Fibroblast of skin of right biceps (primary cell): ENCODE data around the gene SAT1.
A peak's percentile ranks its signal among the peaks of the same experiment; 100 is the strongest.

Experiments used
- DNase-seq: peaks from one replicate; pipeline ENCODE4 v3.0.0-alpha.2; 2013

Gene SAT1

GRCh38 chrX:23779025-23779424 is 3.9 kb upstream of the SAT1 start:
- peak; percentile 85 for DNase-seq

DNA sequence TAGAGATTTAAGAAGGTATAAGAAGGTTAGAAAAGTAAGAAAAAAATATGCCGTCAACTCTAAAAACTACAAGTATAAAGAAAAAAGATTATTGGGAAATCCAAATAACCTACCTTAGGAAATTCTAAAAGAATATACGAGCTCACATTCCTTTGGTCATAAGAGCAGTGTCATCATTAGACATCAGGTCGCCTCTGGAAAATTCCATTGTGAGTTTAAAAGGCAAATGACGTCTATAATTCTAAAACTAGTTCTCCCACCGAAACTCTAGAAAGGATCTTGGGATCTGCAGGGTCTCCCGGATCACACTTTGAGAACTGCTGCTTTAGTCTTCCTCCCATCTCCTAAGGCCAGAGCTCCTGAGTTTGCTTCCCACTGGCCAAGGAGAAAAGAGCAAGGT is 518 bp upstream of the SAT1 start:
- peak; percentile 12 for DNase-seq

GRCh38 chrX:23783589-23784469 is 856 bp downstream of the SAT1 start:
- DNase-seq, result no peak

DNA sequence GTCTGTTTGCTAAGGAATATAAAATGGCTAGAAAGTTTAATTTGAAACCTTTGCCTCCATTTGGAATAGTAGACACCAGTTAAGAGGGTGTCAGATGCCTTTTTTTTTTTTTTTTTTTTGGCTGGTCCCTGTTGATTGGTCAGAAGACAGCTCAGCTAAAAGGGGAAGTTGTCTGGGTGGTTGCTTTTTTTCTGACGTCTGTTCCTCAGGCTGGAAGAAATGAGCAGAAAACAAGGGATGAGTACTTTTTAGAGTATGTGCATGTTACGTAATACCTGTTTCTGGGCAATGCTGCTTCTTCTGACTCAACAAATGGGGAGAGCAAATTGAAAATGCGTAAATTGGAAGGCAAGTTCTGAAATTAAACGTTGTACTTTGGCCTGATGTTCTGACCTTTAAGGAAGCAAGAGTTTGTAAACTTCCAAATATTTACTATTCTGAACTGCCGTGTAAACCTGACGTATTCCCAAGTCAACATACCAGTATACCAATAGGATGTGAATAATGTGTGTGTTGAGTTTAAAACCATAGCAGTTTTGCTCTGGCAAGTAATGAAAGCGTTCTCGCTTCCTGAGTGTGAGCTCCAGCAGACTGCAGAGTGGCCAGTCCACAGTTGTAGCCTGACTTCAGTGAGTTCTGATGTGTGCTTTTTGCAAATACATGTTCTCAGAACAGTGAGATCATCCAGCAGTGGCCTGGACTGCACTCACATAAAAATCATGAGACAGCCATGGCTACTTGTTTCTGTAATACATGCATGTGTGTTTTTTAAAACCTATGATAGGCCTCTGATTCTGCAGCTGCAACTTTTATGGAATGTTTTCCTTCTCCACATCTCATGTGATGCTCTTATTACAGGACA is 1.7 kb downstream of the SAT1 start:
- peak; percentile 80 for DNase-seq

- DNase-seq, result no peak
Observed at GRCh38 chrX:23785580-23785979, 2.6 kb downstream of the SAT1 start.

DNA sequence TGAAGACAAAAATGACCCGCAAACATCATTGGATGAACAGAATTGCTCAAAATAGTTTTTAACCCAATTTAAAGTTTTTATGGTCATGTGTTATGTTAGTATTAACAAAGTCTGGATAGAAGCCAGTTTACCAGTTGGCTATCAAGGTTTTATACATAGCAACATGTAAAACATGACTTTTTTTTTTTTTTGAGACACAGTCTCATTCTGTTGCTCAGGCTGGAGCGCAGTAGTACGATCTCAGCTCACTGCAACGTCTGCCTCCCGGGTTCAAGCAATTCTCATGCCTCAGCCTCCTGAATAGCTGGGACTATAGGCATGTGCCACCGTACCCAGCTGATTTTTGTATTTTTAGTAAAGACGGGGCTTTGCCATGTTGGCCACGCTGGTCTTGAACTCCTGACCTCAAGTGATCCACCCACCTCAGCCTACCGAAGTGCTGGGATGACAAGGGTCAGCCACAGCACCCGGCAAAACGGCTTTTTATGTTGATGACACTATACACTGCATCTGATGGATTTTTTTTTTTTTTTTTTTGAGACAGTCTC is 3.4 kb downstream of the SAT1 start:
- DNase-seq, result no peak

- no peak for DNase-seq
Observed at GRCh38 chrX:23787745-23788118, 4.8 kb downstream of the SAT1 start.

DNA sequence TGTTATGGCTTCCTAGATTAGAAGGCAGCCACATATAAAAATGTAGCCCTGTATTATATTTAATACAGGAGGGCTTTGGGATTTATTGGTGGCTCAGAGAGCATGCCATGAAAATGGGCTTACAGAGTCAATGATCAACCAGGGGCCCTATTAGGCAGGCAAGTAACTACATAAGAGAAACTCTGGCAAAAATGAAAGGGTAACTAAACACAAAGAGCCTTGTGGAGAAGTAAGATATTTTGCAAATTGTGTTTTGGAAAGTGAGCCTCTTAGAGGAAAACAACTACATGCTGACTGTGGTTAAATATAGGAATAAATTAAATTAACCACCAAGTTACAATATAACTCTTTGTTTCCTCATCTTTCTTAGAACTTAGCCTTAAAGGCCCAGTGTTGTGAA is 5.5 kb downstream of the SAT1 start:
- DNase-seq, result no peak

DNA sequence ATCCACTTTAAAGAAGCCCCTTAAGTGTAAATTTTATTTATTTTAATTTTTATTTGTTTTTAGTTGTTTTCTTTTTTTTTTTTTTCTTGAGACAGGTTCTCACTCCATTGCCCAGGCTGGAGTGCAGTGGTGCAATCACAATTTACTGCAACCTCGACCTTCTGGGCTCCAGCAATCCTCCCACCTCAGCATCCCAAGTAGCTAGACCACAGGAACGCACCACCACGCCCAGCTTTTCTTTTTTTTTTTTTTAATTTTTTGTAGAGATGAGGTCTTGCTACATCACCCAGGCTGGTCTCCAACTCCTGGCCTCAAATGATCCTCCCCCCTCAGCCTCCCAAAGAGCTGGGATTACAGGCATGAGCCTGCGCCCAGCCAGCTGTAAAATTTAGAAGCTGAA is 6.0 kb downstream of the SAT1 start:
- DNase-seq, result no peak

GRCh38 chrX:23789386-23790154 is 6.6 kb downstream of the SAT1 start:
- DNase-seq, result no peak

- DNase-seq, result no peak
Observed at GRCh38 chrX:23790155-23790497, 7.2 kb downstream of the SAT1 start.

DNA sequence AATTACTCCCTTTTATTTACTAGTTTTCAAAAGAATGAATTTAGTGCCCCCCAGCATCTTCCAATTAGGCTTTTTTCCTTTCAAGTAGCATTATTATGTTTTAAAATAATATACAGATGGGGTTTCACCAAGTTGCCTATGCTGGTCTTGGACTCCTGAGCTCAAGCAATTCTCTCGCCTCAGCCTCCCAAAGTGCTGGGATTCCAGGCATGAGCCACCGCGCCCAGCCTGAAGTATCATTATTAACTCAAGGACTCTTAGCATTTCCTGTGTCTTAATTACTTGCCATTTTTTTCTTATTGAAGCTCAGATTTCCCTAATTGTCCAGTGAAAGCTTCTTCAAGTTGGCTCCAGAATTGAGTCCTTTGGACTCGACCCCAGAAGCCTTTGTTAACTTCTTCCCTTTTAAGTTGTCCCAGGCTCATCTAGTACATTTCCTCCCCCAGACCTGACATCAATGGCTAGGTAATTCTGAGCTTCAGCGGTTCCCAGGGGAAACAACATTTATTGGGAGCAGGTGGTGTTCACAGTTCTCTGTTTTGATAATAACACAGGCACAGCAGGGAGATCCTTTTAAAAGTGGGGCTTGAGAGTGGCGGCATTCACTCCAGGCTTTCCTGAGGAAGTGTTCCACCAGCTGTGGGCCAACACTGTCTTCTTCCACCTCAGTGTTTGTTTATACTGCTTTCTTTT is 10.0 kb downstream of the SAT1 start:
- no peak for DNase-seq

DNA sequence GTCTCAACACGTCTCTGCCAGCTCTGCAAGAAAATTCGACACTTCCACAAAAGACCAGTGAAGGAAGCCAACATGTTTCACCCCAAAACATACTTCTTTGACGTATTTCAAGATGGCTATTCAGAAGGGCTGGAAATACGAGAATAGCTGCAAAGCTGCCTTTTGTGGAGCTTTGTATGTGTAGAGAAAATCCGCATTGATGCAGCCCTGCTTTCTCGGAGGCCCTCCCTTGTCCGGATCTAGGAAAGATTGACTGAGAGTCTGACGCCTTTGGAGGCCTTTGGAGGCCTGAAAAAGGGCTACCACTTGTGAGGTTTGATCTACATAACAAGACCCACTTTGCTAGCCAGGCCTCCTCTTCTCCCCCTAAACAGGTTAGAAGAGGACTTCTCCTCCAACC is 12.2 kb downstream of the SAT1 start:
- no peak for DNase-seq

DNA sequence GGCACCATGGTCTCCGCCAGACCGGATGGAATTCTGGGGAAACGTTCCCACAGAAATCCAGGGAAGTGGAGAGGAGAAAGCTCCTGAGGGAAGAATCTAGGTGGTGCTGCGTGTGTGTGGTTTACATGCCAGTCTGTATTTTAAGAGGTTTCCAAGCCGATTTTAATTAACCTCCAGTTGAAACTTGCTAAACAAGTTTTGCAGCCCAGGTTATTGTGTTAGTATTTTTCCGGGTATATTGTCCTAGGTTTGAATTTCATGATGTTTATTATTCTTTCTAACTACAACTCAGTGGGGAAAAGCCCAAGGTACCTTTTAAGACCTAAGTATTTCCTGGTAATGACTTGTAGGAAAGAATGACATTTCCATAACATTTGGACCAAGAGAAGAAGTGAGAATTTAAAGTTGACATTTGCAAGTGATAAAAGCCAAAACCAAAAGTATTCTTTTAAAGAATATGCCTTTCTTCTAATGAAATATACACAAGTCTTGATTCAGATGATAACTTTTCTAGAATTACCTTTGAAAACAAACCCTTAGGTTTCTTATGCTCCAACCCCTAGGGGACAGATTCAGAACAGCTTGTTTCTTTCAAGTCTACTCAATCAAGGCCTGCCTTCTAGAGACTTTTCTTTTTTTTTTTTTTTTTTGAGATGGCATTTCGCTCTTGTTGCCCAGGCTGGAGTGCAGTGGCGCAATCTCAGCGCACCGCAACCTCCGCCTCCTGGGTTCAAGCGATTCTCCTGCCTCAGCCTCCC is 14.6 kb downstream of the SAT1 start:
- DNase-seq, result no peak

DNA sequence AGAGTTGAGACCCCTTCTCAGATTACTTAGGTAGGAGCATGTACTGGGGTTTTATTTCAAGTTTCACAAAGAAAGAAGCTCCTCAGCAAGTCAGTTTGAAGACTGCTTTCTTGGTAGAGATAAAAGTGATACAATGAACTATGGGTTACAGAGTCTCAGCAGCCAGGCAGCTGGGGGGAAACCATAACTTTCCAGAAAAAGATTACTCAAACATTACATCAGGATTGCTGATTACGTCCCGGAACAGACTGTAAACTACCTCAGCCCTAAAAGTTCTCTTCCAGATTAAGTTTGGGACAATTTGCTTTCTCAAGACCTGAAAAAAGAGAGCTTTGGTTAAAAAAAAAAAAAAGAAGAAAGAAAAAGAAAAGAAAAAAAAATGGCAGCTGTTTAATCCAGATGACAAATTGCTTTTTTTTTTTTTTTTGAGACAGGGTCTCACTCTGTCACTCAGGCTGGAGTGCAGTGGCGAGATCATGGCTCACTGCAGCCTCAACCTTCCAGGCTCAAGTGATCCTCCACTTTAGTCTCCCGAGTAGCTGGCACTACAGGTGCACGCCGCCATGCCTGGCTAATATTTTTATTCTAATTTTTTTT is 16.6 kb downstream of the SAT1 start:
- peak; percentile 23 for DNase-seq

GRCh38 chrX:23802431-23802830 is 19.5 kb downstream of the SAT1 start:
- DNase-seq, result no peak

GRCh38 chrX:23803931-23804381 is 21.0 kb downstream of the SAT1 start:
- DNase-seq, result peak; percentile 29

DNA sequence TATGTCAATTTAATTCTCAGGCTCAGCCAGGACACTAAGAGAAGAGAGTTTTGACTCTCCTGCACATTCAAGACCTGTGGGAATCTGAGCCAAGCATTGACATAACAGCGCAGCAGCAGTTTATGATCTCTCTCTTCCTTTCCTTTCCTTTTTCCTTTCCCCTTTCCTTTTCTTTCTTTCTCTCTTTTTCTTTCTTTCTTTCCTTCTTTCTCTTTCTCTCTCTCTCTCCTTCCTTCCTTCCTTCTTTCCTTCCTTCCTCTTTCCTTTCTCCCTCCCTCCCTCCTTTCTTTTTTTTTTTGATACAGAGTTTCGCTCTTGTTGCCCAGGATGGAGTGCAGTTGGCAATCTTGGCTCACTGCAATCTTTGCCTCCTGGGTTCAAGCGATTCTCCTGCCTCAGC is 21.6 kb downstream of the SAT1 start:
- DNase-seq, result no peak

GRCh38 chrX:23805389-23805788 is 22.4 kb downstream of the SAT1 start:
- no peak for DNase-seq

GRCh38 chrX:23810279-23810678 is 27.3 kb downstream of the SAT1 start:
- no peak for DNase-seq

GRCh38 chrX:23811108-23811651 is 28.2 kb downstream of the SAT1 start:
- DNase-seq, result no peak
